ENCODE results near the gene ATP9A.
"Not testable (repeated sequence)": the region's sequence is repeated elsewhere in the genome, so short reads cannot be mapped to it uniquely, and the experiment has no call there.

ATP9A gene

GRCh38 chr20:51796340-51796739, 28.1 kb upstream of the ATP9A start:
- no peak for DNase-seq

GRCh38 chr20:51792960-51793359, 24.8 kb upstream of the ATP9A start:
- DNase-seq, result no peak

GRCh38 chr20:51791626-51792025, 23.4 kb upstream of the ATP9A start:
- no peak for DNase-seq

- DNase-seq, result no peak
These were observed 22.1 kb upstream of the ATP9A start for GRCh38 chr20:51790256-51790655.

GRCh38 chr20:51789434-51789833, 21.2 kb upstream of the ATP9A start:
- no peak for DNase-seq

- DNase-seq, result no peak
These were observed 20.6 kb upstream of the ATP9A start for GRCh38 chr20:51788822-51789221.

GRCh38 chr20:51784299-51784698, 16.1 kb upstream of the ATP9A start:
- no peak for DNase-seq

GRCh38 chr20:51778229-51778759, 10.1 kb upstream of the ATP9A start:
- DNase-seq, result not testable (repeated sequence)

- DNase-seq, result no peak
These were observed 7.1 kb upstream of the ATP9A start for GRCh38 chr20:51775241-51775640.

GRCh38 chr20:51772236-51772635, 4.0 kb upstream of the ATP9A start:
- DNase-seq, result no peak

GRCh38 chr20:51769976-51770615, 1.9 kb upstream of the ATP9A start:
- no peak for DNase-seq

- DNase-seq, result peak; percentile 50
These were observed 748 bp upstream of the ATP9A start for GRCh38 chr20:51768759-51769517.

- peak; percentile 97 for DNase-seq
These were observed 960 bp downstream of the ATP9A start for GRCh38 chr20:51766994-51767866.

GRCh38 chr20:51765381-51765780, 2.8 kb downstream of the ATP9A start:
- not testable (repeated sequence) for DNase-seq

GRCh38 chr20:51763965-51764602, 4.1 kb downstream of the ATP9A start:
- DNase-seq, result no peak

- DNase-seq, result peak; percentile 60
These were observed 7.2 kb downstream of the ATP9A start for GRCh38 chr20:51760905-51761546.

- peak; percentile 32 for DNase-seq
These were observed 8.2 kb downstream of the ATP9A start for GRCh38 chr20:51759769-51760510.

GRCh38 chr20:51758978-51759544, 9.1 kb downstream of the ATP9A start:
- DNase-seq, result peak; percentile 17

- DNase-seq, result no peak
These were observed 11.0 kb downstream of the ATP9A start for GRCh38 chr20:51757226-51757625.

GRCh38 chr20:51756653-51757052, 11.5 kb downstream of the ATP9A start:
- no peak for DNase-seq

GRCh38 chr20:51753220-51753619, 15.0 kb downstream of the ATP9A start:
- DNase-seq, result not testable (repeated sequence)
